WTC11 (cell line): Measurements from ENCODE around the gene SEMA7A. TPM values are rescaled to one million over a fixed set of nuclear protein-coding genes. Genes with fewer than 3 reads are reported as not detected.

ENCODE experiments used
- ATAC-seq: fragments of 200-7000 bp; cut with Tn5 transposase; 2 replicates; pipeline ENCODE4 v1.10.0; 2021; ENCODE audit warnings: mild to moderate bottlenecking, moderate library complexity
- Bru-seq: library from RNA; stranded (reverse); fragments of 400-500 nt; gene quantifications from one replicate; lab custom pipeline; 2021; lab: Mats Ljungman, UMichigan
- CTCF ChIA-PET: fragments of 300-600 bp; sonication (Branson Sonifier 250); formaldehyde crosslinking; loops from one replicate; lab custom pipeline; 2021; ENCODE audit warnings: antibody characterized with exemption; lab: Charles Lee
- POLR2A ChIA-PET: fragments of 350-600 bp; sonication (Branson Sonifier 250); formaldehyde crosslinking; loops from one replicate; lab custom pipeline; 2021; ENCODE audit warnings: antibody characterized with exemption; lab: Charles Lee
- DNase-seq: peaks from one replicate; pipeline ENCODE4 v3.0.0; 2021; ENCODE audit warnings: low spot score
- H3K27ac Mint-ChIP-seq: 2 replicates; pipeline ENCODE4 v1.8.0; 2021; ENCODE audit warnings: mixed read lengths
- H3K27me3 Mint-ChIP-seq: 2 replicates; pipeline ENCODE4 v1.8.0; 2021; ENCODE audit warnings: low read depth, mild to moderate bottlenecking, moderate library complexity, mixed read lengths
- H3K36me3 Mint-ChIP-seq: 2 replicates; pipeline ENCODE4 v1.8.0; 2021; ENCODE audit warnings: mixed read lengths
- H3K4me1 Mint-ChIP-seq: 2 replicates; pipeline ENCODE4 v1.8.0; 2022; ENCODE audit warnings: mixed read lengths
- H3K4me3 Mint-ChIP-seq: 2 replicates; pipeline ENCODE4 v1.8.0; 2021; ENCODE audit warnings: mild to moderate bottlenecking, moderate library complexity, mixed read lengths
- H3K9me3 Mint-ChIP-seq: 2 replicates; pipeline ENCODE4 v1.8.0; 2021; ENCODE audit warnings: mixed read lengths
- CBFB ChIP-seq: sonication (generic); formaldehyde crosslinking; IDR thresholded peaks from 2 replicates; pipeline ENCODE4 v1.8.1; 2022; ENCODE audit warnings: mild to moderate bottlenecking, low read depth, missing genetic modification reagents
- CDX4 ChIP-seq: fragments of 250-450 bp; sonication (Bioruptor Pico); IDR thresholded peaks from 2 replicates; pipeline ENCODE4 v1.9.0; 2021; ENCODE audit warnings: moderate library complexity, mild to moderate bottlenecking, inconsistent platforms, borderline replicate concordance
- CREM ChIP-seq: sonication (generic); formaldehyde crosslinking; IDR thresholded peaks from 2 replicates; pipeline ENCODE4 v1.8.1; 2022; ENCODE audit warnings: mild to moderate bottlenecking, missing genetic modification reagents, moderate library complexity
- ELF4 ChIP-seq: sonication (generic); formaldehyde crosslinking; IDR thresholded peaks from 2 replicates; pipeline ENCODE4 v1.8.1; 2022; ENCODE audit warnings: low read depth, mild to moderate bottlenecking, moderate library complexity, missing genetic modification reagents
- EMX1 ChIP-seq: fragments of 250-450 bp; sonication (Bioruptor Pico); IDR thresholded peaks from 2 replicates; pipeline ENCODE4 v1.8.0; 2021; ENCODE audit warnings: mild to moderate bottlenecking
- ETV6 ChIP-seq: sonication (generic); formaldehyde crosslinking; IDR thresholded peaks from 2 replicates; pipeline ENCODE4 v1.8.1; 2022; ENCODE audit warnings: mild to moderate bottlenecking, missing genetic modification reagents
- FOXK1 ChIP-seq: sonication (generic); formaldehyde crosslinking; IDR thresholded peaks from 2 replicates; pipeline ENCODE4 v1.8.0; 2022; ENCODE audit warnings: mild to moderate bottlenecking, moderate library complexity, missing genetic modification reagents
- FOXP1 ChIP-seq: sonication (generic); formaldehyde crosslinking; IDR thresholded peaks from 2 replicates; pipeline ENCODE4 v1.8.0; 2022; ENCODE audit warnings: missing genetic modification reagents, mild to moderate bottlenecking, moderate library complexity, borderline replicate concordance
- GTF2I ChIP-seq: fragments of 250-450 bp; sonication (Bioruptor Pico); conservative IDR thresholded peaks from 2 replicates; pipeline ENCODE4 v1.4.0; 2021; ENCODE audit warnings: mild to moderate bottlenecking
- IRF1 ChIP-seq: sonication (generic); formaldehyde crosslinking; IDR thresholded peaks from 2 replicates; pipeline ENCODE4 v1.8.0; 2023; ENCODE audit warnings: missing genetic modification reagents
- JUN ChIP-seq: sonication (generic); formaldehyde crosslinking; IDR thresholded peaks from 2 replicates; pipeline ENCODE4 v1.8.0; 2023; ENCODE audit warnings: mild to moderate bottlenecking, missing genetic modification reagents
- KAT7 ChIP-seq: sonication (generic); formaldehyde crosslinking; IDR thresholded peaks from 2 replicates; pipeline ENCODE4 v1.8.1; 2023; ENCODE audit warnings: missing genetic modification reagents, mild to moderate bottlenecking, borderline replicate concordance
- NR2C2 ChIP-seq: sonication (generic); formaldehyde crosslinking; IDR thresholded peaks from 2 replicates; pipeline ENCODE4 v1.8.0; 2022; ENCODE audit warnings: mild to moderate bottlenecking, missing genetic modification reagents
- NR3C1 ChIP-seq: sonication (generic); formaldehyde crosslinking; conservative IDR thresholded peaks from 2 replicates; pipeline ENCODE4 v1.8.1; 2023; ENCODE audit warnings: low read depth, mild to moderate bottlenecking, missing genetic modification reagents
- SP1 ChIP-seq: sonication (generic); formaldehyde crosslinking; conservative IDR thresholded peaks from 2 replicates; pipeline ENCODE4 v1.8.1; 2022; ENCODE audit warnings: missing genetic modification reagents
- ZBTB21 ChIP-seq: sonication (generic); formaldehyde crosslinking; IDR thresholded peaks from 2 replicates; pipeline ENCODE4 v1.8.1; 2023; ENCODE audit warnings: mild to moderate bottlenecking, missing genetic modification reagents, borderline replicate concordance
- ZNF232 ChIP-seq: sonication (generic); formaldehyde crosslinking; IDR thresholded peaks from 2 replicates; pipeline ENCODE4 v1.8.0; 2022; ENCODE audit warnings: mild to moderate bottlenecking, missing genetic modification reagents
- ZNF263 ChIP-seq: sonication (generic); formaldehyde crosslinking; IDR thresholded peaks from 2 replicates; pipeline ENCODE4 v1.8.1; 2022; ENCODE audit warnings: low read depth, mild to moderate bottlenecking, moderate library complexity, missing genetic modification reagents
- ZNF317 ChIP-seq: sonication (generic); formaldehyde crosslinking; IDR thresholded peaks from 2 replicates; pipeline ENCODE4 v1.8.1; 2023; ENCODE audit warnings: low read depth, mild to moderate bottlenecking, moderate library complexity, missing genetic modification reagents, borderline replicate concordance
- long read RNA-seq, 3 experiments: library from RNA in 1 of 3; library from capped mRNA in 1 of 3; library from polyadenylated mRNA in 1 of 3; unstranded in 2 of 3; stranded (forward) in 1 of 3; transcript quantifications; one replicate each; pipeline ENCODE4 v2.0.0, GENCODE V29; 2021
- total RNA-seq: library from RNA; stranded (reverse); gene quantifications from 3 replicates; pipeline ENCODE4 v1.2.3, GENCODE V29; 2021
- TF ChIP-seq, protein P1 (sequence below): sonication (generic); formaldehyde crosslinking; IDR thresholded peaks from 2 replicates; pipeline ENCODE4 v1.8.1; 2023; ENCODE audit warnings: mild to moderate bottlenecking, missing genetic modification reagents, moderate library complexity
- TF ChIP-seq, protein P2 (sequence below): sonication (generic); formaldehyde crosslinking; IDR thresholded peaks from 2 replicates; pipeline ENCODE4 v1.8.1; 2023; ENCODE audit warnings: mild to moderate bottlenecking, moderate library complexity, missing genetic modification reagents
- TF ChIP-seq, protein P3 (sequence below): sonication (generic); formaldehyde crosslinking; IDR thresholded peaks from 2 replicates; pipeline ENCODE4 v1.8.1; 2022; ENCODE audit warnings: mild to moderate bottlenecking, moderate library complexity, missing genetic modification reagents
- TF ChIP-seq, protein P4 (sequence below): sonication (generic); formaldehyde crosslinking; IDR thresholded peaks from 2 replicates; pipeline ENCODE4 v1.8.0; 2023; ENCODE audit warnings: missing genetic modification reagents, mild to moderate bottlenecking, borderline replicate concordance

The SEMA7A gene, protein sequence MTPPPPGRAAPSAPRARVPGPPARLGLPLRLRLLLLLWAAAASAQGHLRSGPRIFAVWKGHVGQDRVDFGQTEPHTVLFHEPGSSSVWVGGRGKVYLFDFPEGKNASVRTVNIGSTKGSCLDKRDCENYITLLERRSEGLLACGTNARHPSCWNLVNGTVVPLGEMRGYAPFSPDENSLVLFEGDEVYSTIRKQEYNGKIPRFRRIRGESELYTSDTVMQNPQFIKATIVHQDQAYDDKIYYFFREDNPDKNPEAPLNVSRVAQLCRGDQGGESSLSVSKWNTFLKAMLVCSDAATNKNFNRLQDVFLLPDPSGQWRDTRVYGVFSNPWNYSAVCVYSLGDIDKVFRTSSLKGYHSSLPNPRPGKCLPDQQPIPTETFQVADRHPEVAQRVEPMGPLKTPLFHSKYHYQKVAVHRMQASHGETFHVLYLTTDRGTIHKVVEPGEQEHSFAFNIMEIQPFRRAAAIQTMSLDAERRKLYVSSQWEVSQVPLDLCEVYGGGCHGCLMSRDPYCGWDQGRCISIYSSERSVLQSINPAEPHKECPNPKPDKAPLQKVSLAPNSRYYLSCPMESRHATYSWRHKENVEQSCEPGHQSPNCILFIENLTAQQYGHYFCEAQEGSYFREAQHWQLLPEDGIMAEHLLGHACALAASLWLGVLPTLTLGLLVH
- 13.7 to 17.9 TPM (median 14.2 TPM) in 3 replicates for total RNA-seq
- percentile 60 among the genes with signal in this experiment for Bru-seq, nascent RNA
- long read RNA-seq, experiment 1, partial matches to known transcripts = 1 of 1 reads
- long read RNA-seq, experiment 1, other reads (novel, unspliced or antisense) = 0 of 1 reads
- long read RNA-seq, experiment 2, transcript SEMA7A-201 (14 exons, 3,376 nt) = major isoform, 8 of 17 reads
- long read RNA-seq, experiment 2, partial matches to known transcripts = 2 of 17 reads
- long read RNA-seq, experiment 2, other reads (novel, unspliced or antisense) = 7 of 17 reads
- long read RNA-seq, experiment 3 = 0 reads

- ChIA-PET CTCF (interaction anchor here (0.5 to 11.8 kb wide), 12 partner anchors 14 to 1250 kb away, joined by 3 to 136 read pairs (median 4); partner anchors contain the start of gene UBL7), POLR2A (interaction anchor here (1.2 to 1.9 kb wide), 2 partner anchors 25 to 49 kb away, joined by 5 to 7 read pairs; no protein-coding TSS in a partner anchor)
- Mint-ChIP-seq H3K4me1 (peaks cover 46% of the 10 kb centered on the region), H3K36me3 (no peaks in the 10 kb centered on the region), H3K9me3 (no peaks in the 10 kb centered on the region), H3K4me3 (peak within 1 kb of the TSS; percentile 69), H3K27me3 (peaks cover 32% of the 10 kb centered on the region), H3K27ac (peak within 1 kb of the TSS; percentile 53; the same call in 1 of the 2 replicates)
- DNase-seq (peak; percentile 81), ATAC-seq (peak; percentile 80)
- TF ChIP-seq FOXP1 (CRISPR knock-in tag) = peak; percentile 70; the same call in 1 of the 2 replicates
- no peak for TF ChIP-seq ZBTB21 (CRISPR knock-in tag)
- TF ChIP-seq CREM = 0 out of 2 replicates have a peak, but pooled peaks have one; percentile 29
- TF ChIP-seq SP1 (CRISPR knock-in tag) = peak; percentile 69
- peak; percentile 86 for TF ChIP-seq FOXK1 (CRISPR knock-in tag)
- TF ChIP-seq ETV6 (CRISPR knock-in tag) = peak; percentile 87
- 0 out of 2 replicates have a peak, but pooled peaks have one; percentile 32 for TF ChIP-seq ZNF317
- TF ChIP-seq, protein P1, sequence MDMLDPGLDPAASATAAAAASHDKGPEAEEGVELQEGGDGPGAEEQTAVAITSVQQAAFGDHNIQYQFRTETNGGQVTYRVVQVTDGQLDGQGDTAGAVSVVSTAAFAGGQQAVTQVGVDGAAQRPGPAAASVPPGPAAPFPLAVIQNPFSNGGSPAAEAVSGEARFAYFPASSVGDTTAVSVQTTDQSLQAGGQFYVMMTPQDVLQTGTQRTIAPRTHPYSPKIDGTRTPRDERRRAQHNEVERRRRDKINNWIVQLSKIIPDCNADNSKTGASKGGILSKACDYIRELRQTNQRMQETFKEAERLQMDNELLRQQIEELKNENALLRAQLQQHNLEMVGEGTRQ (CRISPR knock-in tag) = 0 out of 2 replicates have a peak, but pooled peaks have one; percentile 32
- TF ChIP-seq ZNF263 (CRISPR knock-in tag) = peak; percentile 42; the same call in 1 of the 2 replicates
- TF ChIP-seq KAT7 (CRISPR knock-in tag) = 0 out of 2 replicates have a peak, but pooled peaks have one; percentile 70
- no peak for TF ChIP-seq NR2C2
- TF ChIP-seq CBFB (CRISPR knock-in tag) = 0 out of 2 replicates have a peak, but pooled peaks have one; percentile 14
- TF ChIP-seq IRF1 (CRISPR knock-in tag) = no peak
- TF ChIP-seq CDX4 (CRISPR knock-in tag) = no peak
- TF ChIP-seq, protein P2, sequence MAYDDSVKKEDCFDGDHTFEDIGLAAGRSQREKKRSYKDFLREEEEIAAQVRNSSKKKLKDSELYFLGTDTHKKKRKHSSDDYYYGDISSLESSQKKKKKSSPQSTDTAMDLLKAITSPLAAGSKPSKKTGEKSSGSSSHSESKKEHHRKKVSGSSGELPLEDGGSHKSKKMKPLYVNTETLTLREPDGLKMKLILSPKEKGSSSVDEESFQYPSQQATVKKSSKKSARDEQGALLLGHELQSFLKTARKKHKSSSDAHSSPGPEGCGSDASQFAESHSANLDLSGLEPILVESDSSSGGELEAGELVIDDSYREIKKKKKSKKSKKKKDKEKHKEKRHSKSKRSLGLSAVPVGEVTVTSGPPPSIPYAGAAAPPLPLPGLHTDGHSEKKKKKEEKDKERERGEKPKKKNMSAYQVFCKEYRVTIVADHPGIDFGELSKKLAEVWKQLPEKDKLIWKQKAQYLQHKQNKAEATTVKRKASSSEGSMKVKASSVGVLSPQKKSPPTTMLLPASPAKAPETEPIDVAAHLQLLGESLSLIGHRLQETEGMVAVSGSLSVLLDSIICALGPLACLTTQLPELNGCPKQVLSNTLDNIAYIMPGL = peak; percentile 92
- TF ChIP-seq NR3C1 = no peak
- TF ChIP-seq, protein P3, sequence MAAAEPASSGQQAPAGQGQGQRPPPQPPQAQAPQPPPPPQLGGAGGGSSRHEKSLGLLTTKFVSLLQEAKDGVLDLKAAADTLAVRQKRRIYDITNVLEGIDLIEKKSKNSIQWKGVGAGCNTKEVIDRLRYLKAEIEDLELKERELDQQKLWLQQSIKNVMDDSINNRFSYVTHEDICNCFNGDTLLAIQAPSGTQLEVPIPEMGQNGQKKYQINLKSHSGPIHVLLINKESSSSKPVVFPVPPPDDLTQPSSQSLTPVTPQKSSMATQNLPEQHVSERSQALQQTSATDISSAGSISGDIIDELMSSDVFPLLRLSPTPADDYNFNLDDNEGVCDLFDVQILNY (CRISPR knock-in tag) = peak; percentile 82; the same call in 1 of the 2 replicates
- peak; percentile 14; the same call in 1 of the 2 replicates for TF ChIP-seq JUN (CRISPR knock-in tag)
- 0 out of 2 replicates have a peak, but pooled peaks have one; percentile 68 for TF ChIP-seq ZNF232
- TF ChIP-seq, protein P4, sequence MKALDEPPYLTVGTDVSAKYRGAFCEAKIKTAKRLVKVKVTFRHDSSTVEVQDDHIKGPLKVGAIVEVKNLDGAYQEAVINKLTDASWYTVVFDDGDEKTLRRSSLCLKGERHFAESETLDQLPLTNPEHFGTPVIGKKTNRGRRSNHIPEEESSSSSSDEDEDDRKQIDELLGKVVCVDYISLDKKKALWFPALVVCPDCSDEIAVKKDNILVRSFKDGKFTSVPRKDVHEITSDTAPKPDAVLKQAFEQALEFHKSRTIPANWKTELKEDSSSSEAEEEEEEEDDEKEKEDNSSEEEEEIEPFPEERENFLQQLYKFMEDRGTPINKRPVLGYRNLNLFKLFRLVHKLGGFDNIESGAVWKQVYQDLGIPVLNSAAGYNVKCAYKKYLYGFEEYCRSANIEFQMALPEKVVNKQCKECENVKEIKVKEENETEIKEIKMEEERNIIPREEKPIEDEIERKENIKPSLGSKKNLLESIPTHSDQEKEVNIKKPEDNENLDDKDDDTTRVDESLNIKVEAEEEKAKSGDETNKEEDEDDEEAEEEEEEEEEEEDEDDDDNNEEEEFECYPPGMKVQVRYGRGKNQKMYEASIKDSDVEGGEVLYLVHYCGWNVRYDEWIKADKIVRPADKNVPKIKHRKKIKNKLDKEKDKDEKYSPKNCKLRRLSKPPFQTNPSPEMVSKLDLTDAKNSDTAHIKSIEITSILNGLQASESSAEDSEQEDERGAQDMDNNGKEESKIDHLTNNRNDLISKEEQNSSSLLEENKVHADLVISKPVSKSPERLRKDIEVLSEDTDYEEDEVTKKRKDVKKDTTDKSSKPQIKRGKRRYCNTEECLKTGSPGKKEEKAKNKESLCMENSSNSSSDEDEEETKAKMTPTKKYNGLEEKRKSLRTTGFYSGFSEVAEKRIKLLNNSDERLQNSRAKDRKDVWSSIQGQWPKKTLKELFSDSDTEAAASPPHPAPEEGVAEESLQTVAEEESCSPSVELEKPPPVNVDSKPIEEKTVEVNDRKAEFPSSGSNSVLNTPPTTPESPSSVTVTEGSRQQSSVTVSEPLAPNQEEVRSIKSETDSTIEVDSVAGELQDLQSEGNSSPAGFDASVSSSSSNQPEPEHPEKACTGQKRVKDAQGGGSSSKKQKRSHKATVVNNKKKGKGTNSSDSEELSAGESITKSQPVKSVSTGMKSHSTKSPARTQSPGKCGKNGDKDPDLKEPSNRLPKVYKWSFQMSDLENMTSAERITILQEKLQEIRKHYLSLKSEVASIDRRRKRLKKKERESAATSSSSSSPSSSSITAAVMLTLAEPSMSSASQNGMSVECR (CRISPR knock-in tag) = peak; percentile 85; the same call in 1 of the 2 replicates
- peak; percentile 79; the same call in 1 of the 2 replicates for TF ChIP-seq ELF4 (CRISPR knock-in tag)
- TF ChIP-seq EMX1 (CRISPR knock-in tag) = no peak
- no peak for TF ChIP-seq GTF2I (CRISPR knock-in tag)
Observed at GRCh38 chr15:74433592-74434262, at the start of gene SEMA7A. SEMA7A (minus strand) TSS chr15:74433958; CDS start chr15:74433918, 40 bp downstream.
